Stimulated activated CD4-positive, alpha-beta T cell treated with anti-CD3 and anti-CD28 coated beads, TNF-alpha, amount 100 ng/mL, for 4 hours (primary cell): ENCODE results near the gene TUBB2B.
A peak's percentile ranks its signal among the peaks of the same experiment; 100 is the strongest.
"Not testable (repeated sequence)": the region's sequence is repeated elsewhere in the genome, so short reads cannot be mapped to it uniquely, and the experiment has no call there.

ENCODE experiments used
- DNase-seq, 3 experiments: peaks; one replicate each; pipeline ENCODE4 v3.0.0-alpha.2; 2020; ENCODE audit warnings: low read depth in 3 of 3

Gene TUBB2B

GRCh38 chr6:3258720-3259490, 31.5 kb upstream of the TUBB2B start, which contains the start of gene PSMG4:
TSS of gene PSMG4 (plus strand) at chr6:3258947. CDS start at chr6:3259023, 76 bp downstream.
- DNase-seq: peak; percentile 91 to 94 (median 92)

DNA sequence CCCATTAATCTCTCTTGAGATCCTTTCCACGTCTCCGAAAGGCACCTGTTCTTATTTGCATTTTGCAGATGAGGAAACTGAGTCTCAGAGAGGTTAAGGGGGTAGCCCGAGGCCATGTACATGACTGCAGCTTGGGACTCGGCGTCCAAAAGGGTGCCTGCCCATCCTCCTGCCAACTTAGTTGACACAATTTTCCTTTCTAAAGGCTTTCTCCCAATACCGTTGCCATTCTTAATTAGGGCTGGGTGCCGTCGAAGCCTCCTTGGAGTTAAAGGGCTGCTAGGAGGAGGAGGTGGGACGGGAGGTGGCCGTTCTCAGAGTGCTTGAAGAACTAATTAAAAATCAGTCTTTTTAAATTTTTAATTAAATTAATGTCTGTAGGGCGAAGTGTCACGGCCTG, 30.7 kb upstream of the TUBB2B start:
- no peak for DNase-seq

- no peak for DNase-seq
Observed at GRCh38 chr6:3253597-3253961, 26.1 kb upstream of the TUBB2B start.

- no peak for DNase-seq
Observed at GRCh38 chr6:3252861-3253596, 25.6 kb upstream of the TUBB2B start.

- no peak for DNase-seq
Observed at GRCh38 chr6:3252369-3252768, 24.9 kb upstream of the TUBB2B start.

- DNase-seq: peak; percentile 65 to 70 (median 68)
Observed at GRCh38 chr6:3251462-3252314, 24.2 kb upstream of the TUBB2B start.

- no peak for DNase-seq
Observed at GRCh38 chr6:3250231-3250675, 22.8 kb upstream of the TUBB2B start.

GRCh38 chr6:3249821-3250220, 22.4 kb upstream of the TUBB2B start:
- DNase-seq: no peak

DNA sequence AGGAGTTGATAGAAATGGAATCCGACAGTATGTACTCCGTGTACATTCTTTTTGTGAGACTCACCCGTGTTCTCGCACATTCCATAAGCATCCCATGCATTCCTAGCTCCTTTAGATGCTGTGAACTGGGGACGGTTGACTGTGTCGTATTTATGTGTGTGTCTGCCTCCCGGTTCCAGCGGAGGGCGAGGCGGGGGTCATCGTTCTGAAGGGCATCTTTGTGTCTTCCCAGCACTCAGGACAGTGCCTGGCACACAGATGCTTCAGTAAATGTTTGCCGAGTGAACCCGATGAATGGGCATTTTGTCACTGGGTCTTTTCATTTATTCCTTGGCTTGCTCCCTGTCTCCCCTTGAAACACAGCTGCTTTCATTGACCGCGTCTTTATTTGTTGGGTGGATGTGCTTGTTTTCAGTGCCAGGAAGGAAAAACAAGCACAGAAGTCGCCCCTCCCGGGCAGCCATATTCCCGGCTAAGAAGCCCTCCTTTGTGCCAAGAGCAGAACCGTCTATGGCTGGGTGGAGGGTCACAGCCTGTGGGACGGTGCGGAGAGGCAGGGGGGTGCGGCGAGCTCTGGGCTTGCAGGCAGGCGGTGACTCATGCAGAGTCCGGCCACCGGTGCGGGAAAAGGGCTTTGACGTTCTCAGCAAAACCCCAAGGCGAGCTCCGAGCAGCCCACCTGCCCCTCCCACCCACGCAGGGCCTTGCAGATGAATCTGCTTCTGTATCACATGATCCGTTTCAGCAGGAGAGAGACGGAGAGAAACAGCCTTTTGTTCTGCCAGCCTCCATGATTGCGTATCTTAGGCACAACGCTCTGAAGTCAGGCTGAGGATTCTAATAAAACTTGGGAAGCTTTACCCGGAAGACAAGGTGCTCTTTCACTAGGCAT, 20.0 kb upstream of the TUBB2B start:
- DNase-seq: no peak

DNA sequence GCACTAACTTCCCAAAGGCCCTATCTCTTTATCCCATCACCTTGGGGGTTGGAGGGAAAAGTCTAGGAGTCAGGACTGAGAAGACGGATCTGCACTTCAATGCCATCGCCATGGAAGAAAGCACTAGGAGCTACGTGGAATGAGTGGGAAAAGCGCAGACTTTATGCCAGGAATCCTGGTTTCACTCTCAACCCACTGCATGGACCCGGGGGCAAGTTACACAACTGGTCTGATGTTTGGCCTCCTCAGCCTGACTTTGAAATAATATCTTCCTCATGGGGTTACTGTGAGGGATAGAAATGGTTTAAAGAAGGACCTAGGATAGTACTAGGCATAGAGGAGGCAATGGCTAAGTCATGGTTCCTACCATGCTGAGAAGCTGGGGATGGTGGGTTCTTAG, 17.8 kb upstream of the TUBB2B start:
- no peak for DNase-seq

DNA sequence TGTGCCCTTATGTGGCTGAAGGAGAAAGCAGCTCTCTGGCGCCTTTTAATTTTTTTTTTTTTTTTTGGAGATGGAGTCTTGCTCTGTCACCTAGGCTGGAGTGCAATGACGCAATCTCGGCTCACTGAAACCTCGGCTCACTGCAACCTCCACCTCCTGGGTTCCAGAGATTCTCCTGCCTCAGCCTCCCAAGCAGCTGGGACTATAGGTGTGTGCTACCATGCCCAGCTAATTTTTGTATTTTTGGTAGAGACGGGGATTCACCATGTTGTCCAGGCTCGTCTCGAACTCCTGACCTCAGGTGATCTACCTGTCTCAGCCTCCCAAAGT, 17.3 kb upstream of the TUBB2B start:
- DNase-seq: not testable (repeated sequence)

DNA sequence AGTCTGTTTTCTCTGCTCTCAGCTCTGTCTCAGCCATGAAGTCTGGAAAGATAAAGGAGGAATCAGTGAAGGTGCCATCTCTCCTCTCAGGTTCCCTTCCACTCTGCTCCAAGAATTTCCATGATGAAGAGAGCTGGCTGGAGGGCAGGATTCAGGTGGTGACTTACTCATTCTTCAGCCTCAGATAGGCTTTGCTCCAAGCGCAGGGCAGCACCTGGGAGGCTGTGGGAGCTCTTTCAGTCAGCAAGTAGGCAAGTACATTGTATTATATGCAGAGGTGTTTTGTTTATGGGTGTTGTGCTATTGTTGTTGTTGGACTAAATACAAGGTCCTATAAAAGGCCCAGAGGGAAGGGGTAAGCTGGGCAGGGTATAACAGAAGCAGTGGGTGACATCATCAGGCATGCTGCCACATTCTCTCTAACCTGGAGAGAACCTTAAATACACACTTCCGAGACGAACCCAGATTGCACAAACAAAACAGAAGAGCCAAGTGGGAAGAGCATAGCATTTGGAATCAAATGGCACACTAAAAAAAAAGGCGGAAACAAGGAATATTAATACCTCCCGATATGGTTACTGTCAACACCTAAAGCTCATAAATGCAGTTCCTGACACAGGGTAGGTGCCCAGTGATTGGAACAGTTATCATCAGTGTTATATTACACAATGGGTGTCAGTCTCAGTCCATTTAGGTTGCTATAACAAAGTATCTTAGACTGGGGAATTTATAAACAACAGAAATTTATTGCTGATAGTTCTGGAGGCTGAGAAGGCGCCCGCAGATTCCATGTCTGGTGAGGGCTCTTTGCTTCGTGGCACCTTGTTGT, 16.8 kb upstream of the TUBB2B start:
- DNase-seq: no peak

- no peak for DNase-seq
Observed at GRCh38 chr6:3242768-3243167, 15.3 kb upstream of the TUBB2B start.

DNA sequence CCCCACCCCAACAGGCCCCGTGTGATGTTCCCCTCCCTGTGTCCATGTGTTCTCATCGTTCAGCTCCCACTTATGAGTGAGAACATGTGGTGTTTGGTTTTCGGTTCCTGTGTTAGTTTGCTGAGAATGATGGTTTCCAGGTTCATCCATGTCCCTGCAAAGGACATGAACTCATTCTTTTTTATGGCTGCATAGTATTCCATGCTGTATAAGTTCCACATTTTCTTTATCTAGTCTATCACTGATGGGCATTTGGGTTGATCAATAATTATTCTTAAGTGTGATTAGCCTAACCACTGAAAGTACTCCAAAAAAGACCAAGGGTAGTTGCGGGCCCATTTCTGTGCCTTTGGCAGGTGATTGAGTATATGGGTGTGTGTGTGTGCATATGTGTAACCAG, 14.3 kb upstream of the TUBB2B start:
- not testable (repeated sequence) for DNase-seq

GRCh38 chr6:3240595-3240994, 13.1 kb upstream of the TUBB2B start:
- DNase-seq: no peak

DNA sequence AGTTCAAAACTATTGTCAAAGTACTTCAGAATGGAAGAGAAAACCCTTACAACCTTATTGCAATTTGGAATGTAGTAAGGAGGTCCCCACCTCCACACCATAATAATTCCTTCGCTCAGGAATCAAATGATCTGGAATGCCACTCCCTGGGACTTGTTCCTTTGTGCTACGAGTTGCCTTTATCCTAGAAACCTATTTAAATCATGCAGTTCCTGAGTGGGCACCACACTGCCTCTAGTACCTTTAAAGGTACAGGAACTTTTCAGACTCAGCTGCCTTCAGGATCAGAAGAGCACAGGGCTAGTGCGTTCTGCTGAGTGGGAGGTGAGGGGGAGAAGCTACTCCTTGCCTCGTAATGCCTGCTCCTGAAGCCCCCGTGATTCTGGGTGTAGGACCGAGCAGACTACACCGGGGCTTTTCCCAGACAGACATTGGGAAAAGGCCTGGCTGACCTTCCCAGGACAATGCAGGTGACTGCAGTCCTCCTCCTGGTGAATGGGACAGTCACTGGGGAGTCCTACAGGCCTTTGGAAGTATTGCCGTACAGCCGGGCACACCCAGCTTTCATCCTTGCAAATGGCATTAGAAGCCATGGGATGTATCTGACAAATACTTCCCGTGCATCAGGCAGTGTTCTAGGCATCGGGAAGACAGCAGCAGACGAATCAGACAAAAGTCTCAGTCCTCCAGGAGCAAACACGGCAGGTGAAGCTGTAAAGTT, 11.8 kb upstream of the TUBB2B start:
- DNase-seq: no peak

DNA sequence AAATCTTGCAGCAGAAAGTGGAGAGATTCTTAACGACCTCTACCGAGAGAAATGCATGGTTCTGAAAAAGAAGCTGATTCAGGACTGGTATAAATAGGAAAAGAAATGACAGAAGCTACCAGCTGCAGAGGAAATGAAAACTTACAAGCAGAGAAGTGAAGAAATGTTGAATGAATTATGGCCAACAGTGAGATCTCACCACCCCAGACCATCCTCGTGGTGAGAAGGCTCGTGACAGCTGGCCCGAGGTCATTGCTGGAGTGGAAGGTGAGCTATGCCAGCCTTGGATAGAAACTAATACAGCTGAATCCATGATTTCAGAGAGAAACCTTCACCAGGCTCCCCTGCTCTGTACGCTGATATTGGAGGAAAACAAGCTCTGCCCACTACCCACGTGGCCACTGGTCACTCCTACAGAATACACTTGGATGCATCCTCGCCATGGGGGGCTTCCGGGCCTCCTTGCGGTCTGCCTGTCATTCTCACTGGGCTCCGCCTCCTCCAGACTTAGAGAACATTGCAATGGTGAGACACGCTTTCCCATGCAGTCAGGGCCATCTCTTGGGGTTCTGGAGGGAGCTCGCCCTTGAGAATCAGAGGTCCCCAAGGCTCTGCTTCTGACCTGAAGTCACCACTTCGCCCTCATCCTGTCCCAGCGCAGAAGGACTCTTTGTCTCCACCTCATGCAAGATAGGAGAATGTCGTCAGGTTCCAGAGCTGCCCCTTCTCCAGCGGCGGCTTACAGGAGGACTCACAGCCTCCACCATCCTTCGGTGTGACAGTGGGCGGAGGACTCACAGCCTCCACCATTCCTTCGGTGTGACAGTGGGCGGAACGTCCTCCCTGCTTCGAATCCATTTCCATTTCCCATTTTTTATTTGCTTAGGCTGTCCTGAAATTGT, 10.6 kb upstream of the TUBB2B start:
- DNase-seq: no peak

DNA sequence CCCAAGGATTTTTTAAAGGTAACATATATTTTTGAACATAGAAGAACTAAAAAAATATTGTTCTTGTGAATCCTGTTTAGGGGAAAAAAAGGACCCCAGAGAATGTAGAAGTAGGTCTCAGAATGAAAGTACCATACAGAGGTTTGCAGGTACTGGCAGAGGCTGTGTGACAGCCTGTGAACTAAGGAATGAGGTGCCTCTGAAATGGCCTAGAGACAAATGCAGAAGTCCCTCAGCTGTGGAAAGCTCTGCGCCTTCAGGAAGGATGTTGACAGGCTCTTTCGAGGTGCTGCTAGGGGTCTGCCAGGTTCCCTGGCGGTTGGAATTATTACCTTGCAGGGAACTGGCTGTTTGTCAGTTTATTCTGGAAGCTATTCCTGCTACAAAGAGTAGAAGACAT, 8.6 kb upstream of the TUBB2B start:
- no peak for DNase-seq

GRCh38 chr6:3235486-3235885, 8.0 kb upstream of the TUBB2B start:
- no peak for DNase-seq
